A549 treated with AZD9567 at 1 μM for 4 hours (cell line): Measurements from ENCODE around the gene BCL2. TPM values are rescaled to one million over a fixed set of nuclear protein-coding genes. Genes with fewer than 3 reads are reported as not detected.

Source experiments
- total RNA-seq: library from RNA; stranded (reverse); fragments of 200-300 nt; extraction: Qiagen RNA extraction; gene quantifications from 5 replicates; pipeline ENCODE4 v1.2.3, GENCODE V29; 2022; ENCODE audit not compliant: insufficient read depth

The BCL2 gene
- 0.37 to 0.52 TPM (median 0.49 TPM) in 5 replicates for total RNA-seq

GRCh38 chr18:63319383-63320122 lies at the start of gene BCL2:
Gene BCL2, minus strand, starts transcription at chr18:63319769.

DNA sequence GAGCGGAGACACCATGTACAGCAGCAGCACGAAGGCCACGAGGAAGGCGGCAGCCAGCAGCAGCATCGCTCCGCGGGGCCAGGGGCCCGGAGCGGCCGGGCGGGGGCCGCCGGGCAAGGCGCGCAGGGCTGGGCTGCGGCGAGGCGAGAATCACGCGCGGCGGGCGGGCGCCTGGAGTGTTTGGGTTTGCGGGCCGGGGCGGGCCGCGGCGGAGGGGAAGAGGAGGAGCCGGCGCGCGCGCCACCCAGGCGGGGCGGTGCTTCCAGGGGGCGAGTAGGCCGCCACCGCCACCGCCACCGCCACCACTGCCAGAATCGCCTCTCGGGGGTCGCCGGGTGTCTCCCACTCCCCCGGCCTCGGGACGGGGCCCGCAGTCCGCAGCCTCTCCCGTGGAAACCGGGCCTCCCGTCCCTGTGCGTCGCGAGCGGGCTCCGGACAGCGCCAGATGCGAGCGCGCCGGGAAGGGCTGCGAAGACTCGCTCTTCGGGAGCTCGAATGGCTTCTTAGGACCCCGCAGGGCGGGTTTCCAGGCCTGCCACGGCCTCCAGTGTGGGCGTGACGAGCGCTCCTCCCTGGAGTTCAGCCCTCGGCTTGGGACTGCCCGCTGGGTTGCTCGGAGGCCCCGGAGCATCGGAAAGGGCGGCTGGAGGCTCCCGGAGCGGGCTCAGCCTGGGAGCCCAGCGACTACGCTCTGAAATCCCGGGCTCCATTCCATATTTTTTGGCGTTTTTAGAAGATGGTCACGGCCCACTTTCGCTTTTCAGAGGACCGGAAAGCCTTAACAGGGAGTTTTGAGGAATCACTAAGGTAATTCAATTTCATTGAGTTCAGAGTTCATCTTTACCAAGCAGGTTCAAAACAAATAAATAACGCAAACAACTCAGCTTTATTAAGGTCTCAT lies 47.7 kb upstream of the BCL2 start, which contains the start of gene KDSR:
KDSR (minus strand) TSS at position 154 of the 901 bp plus-strand sequence; CDS start at position 66, 88 bp downstream.

Other genes with a start within 250 kb of the BCL2 start
- gene KDSR, start 47.4 kb upstream of the BCL2 start, total RNA-seq: 32.5 to 42.7 TPM (median 38.4 TPM) in 5 replicates
- gene VPS4B, start 102.7 kb upstream of the BCL2 start, total RNA-seq: 19.2 to 27.7 TPM (median 21.5 TPM) in 5 replicates
- 0.05 to 0.12 TPM (median 0.09 TPM) in 3 of 5 replicates, not detected in the others for gene SERPINB5, start 157.2 kb upstream of the BCL2 start, total RNA-seq
- gene SERPINB12, start 222.6 kb upstream of the BCL2 start, total RNA-seq: not detected in 5 replicates